ENCODE measurements around the gene NAB2. TPM values are rescaled to one million over a fixed set of nuclear protein-coding genes. Genes with fewer than 3 reads are reported as not detected.
A peak's percentile ranks its signal among the peaks of the same experiment; 100 is the strongest.

Gene NAB2, protein sequence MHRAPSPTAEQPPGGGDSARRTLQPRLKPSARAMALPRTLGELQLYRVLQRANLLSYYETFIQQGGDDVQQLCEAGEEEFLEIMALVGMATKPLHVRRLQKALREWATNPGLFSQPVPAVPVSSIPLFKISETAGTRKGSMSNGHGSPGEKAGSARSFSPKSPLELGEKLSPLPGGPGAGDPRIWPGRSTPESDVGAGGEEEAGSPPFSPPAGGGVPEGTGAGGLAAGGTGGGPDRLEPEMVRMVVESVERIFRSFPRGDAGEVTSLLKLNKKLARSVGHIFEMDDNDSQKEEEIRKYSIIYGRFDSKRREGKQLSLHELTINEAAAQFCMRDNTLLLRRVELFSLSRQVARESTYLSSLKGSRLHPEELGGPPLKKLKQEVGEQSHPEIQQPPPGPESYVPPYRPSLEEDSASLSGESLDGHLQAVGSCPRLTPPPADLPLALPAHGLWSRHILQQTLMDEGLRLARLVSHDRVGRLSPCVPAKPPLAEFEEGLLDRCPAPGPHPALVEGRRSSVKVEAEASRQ
- polyA plus RNA-seq: 10 to 100 TPM; 11.4 to 23.1 (median 18.1) TPM
- long read RNA-seq, donor 1, partial matches to known transcripts: 111 of 131 reads
- long read RNA-seq, donor 1, other reads (novel, unspliced or antisense): 16 of 131 reads
- long read RNA-seq, donor 2, partial matches to known transcripts: 0 of 1 reads
- long read RNA-seq, donor 2, other reads (novel, unspliced or antisense): 0 of 1 reads
- long read RNA-seq, donor 3, partial matches to known transcripts: 18 of 20 reads
- long read RNA-seq, donor 3, other reads (novel, unspliced or antisense): 0 of 20 reads
- long read RNA-seq, donor 4: 0 reads
- long read RNA-seq, donor 5, partial matches to known transcripts: 6 of 6 reads
- long read RNA-seq, donor 5, other reads (novel, unspliced or antisense): 0 of 6 reads
- long read RNA-seq, donor 6, partial matches to known transcripts: 0 of 1 reads
- long read RNA-seq, donor 6, other reads (novel, unspliced or antisense): 0 of 1 reads
- long read RNA-seq, donor 7: 0 reads
- long read RNA-seq, donor 8: 0 reads
- long read RNA-seq, donor 9, partial matches to known transcripts: 10 of 11 reads
- long read RNA-seq, donor 9, other reads (novel, unspliced or antisense): 0 of 11 reads
- long read RNA-seq, donor 10, partial matches to known transcripts: 84 of 87 reads
- long read RNA-seq, donor 10, other reads (novel, unspliced or antisense): 0 of 87 reads

- no peaks in the 10 kb centered on the region for H3K9me3 ChIP-seq (ENCODE audit: control insufficient read depth in 2 of 2, insufficient read depth in 1 of 2, low read depth in 1 of 2, low read length in 1 of 2)
- peak within 1 kb of the TSS; percentile 81 to 99 (median 98) for H3K27ac ChIP-seq (ENCODE audit: low read depth in 1 of 3, low read length in 2 of 3)
- no peaks in the 10 kb centered on the region for H3K27me3 ChIP-seq (ENCODE audit: control insufficient read depth in 3 of 3, insufficient read depth in 3 of 3, low read length in 3 of 3)
- H3K36me3 ChIP-seq (ENCODE audit: control insufficient read depth in 3 of 3, insufficient read depth in 2 of 3, low read depth in 1 of 3, low read length in 3 of 3): peaks cover 0 to 33% (median 2%) of the 10 kb centered on the region in 3 donors
- FAIRE-seq (no peak), DNase-seq (peak; percentile 92 to 96)
- peaks cover 0 to 29% (median 0%) of the 10 kb centered on the region in 3 donors for H3K4me1 ChIP-seq (ENCODE audit: control insufficient read depth in 3 of 3, insufficient read depth in 2 of 3, low read depth in 1 of 3, low read length in 2 of 3)
- H3K4me3 ChIP-seq (ENCODE audit: low read depth in 1 of 3, low read length in 3 of 3): peak within 1 kb of the TSS; percentile 54 to 91 (median 78)
- WGBS, 3 donors: 0 to 1% (median 0%) methylated on average over 42 to 91 of the region's 91 CpGs
These were observed at the start of gene NAB2 for GRCh38 chr12:57088354-57089270. NAB2 (plus strand) TSS chr12:57089114; CDS start chr12:57089272, 158 bp downstream.

DNA sequence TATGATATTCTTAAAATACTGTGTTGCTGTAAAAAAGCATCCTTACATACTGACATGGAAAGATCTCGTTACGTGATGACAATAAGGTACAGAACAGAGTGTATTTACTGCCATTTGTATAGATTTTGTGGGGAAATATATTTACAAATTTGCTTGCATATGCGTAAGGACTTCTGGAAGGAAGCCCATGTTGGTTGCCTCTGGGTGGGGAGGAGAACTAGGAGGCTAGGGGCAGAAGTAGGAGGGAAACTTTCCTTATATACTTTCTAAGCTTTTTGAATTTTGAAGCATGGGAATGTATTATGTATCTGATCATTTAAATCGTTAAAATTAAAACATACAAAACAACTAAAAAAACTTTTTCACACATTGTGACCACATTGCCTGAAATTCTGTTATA lies 48.7 kb upstream of the NAB2 start:
- Histone ChIP-seq H3K27ac (ENCODE audit: low read depth in 1 of 3, low read length in 2 of 3) (no peak overlapping the region), H3K4me3 (ENCODE audit: low read depth in 1 of 3, low read length in 3 of 3) (no peak overlapping the region), H3K36me3 (ENCODE audit: control insufficient read depth in 3 of 3, insufficient read depth in 2 of 3, low read depth in 1 of 3, low read length in 3 of 3) (peaks cover 0 to 80% (median 41%) of the 10 kb centered on the region in 3 donors), H3K9me3 (ENCODE audit: control insufficient read depth in 2 of 2, insufficient read depth in 1 of 2, low read depth in 1 of 2, low read length in 1 of 2) (no peaks in the 10 kb centered on the region), H3K4me1 (ENCODE audit: control insufficient read depth in 3 of 3, insufficient read depth in 2 of 3, low read depth in 1 of 3, low read length in 2 of 3) (no peaks in the 10 kb centered on the region), H3K27me3 (ENCODE audit: control insufficient read depth in 3 of 3, insufficient read depth in 3 of 3, low read length in 3 of 3) (no peaks in the 10 kb centered on the region)
- WGBS, 3 donors: 89 to 95% (median 89%) methylated on average over 4 of the region's 4 CpGs
- DNase-seq (no peak), FAIRE-seq (no peak)

DNA sequence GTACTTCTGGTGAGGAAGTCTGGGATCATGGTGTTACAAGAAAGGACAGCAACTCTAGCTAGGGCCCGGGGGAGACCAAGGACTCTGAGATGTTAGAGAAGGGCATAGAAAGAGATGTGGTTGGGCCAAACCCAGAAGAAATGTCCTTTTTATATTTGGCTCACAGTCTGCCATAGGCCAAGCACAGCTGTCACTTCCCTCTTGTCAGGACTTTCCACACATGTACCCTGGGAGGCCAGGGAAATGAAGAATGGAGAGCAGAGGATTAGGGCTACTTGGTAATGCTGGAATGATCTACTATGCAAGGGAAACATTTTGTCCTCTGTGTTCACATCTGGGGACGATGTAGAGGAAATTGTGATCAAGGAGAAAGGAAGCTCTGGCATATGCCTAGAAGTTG lies 48.2 kb upstream of the NAB2 start:
- FAIRE-seq (no peak), DNase-seq (no peak)
- whole genome bisulfite sequencing, 3 donors: 65 to 82% (median 65%) methylated on average over 2 of the region's 2 CpGs

DNA sequence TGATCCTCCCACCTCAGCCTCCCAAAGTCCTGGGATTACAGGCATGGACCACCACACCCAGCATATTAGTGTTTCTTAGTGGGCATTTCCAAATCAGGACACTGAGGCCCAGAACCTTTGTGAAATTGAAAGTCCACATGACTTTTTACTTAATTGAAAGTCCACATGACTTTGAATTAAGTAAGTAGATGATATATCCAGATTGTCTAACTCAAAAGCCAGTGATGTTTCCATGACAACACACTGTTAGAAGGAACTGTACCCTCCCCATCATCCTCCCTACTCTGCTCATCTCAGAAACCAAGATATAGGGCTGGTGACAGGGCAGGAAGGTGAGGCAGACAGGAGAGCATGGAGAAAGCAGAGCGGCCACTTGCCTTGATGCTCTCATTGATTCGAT lies 46.2 kb upstream of the NAB2 start:
- FAIRE-seq (no peak), DNase-seq (no peak)
- Histone ChIP-seq H3K9me3 (ENCODE audit: control insufficient read depth in 2 of 2, insufficient read depth in 1 of 2, low read depth in 1 of 2, low read length in 1 of 2) (no peaks in the 10 kb centered on the region), H3K4me1 (ENCODE audit: control insufficient read depth in 3 of 3, insufficient read depth in 2 of 3, low read depth in 1 of 3, low read length in 2 of 3) (peaks cover 1 to 21% (median 3%) of the 10 kb centered on the region in 3 donors), H3K36me3 (ENCODE audit: control insufficient read depth in 3 of 3, insufficient read depth in 2 of 3, low read depth in 1 of 3, low read length in 3 of 3) (peaks cover 0 to 76% (median 25%) of the 10 kb centered on the region in 3 donors), H3K4me3 (ENCODE audit: low read depth in 1 of 3, low read length in 3 of 3) (no peak overlapping the region), H3K27me3 (ENCODE audit: control insufficient read depth in 3 of 3, insufficient read depth in 3 of 3, low read length in 3 of 3) (no peaks in the 10 kb centered on the region), H3K27ac (ENCODE audit: low read depth in 1 of 3, low read length in 2 of 3) (no peak overlapping the region)
- 94 to 100% (median 96%) methylated on average over 2 of the region's 2 CpGs for WGBS, 3 donors

More for the DNA sequence above, 48.2 kb upstream of the NAB2 start:
- H3K36me3 ChIP-seq (ENCODE audit: control insufficient read depth in 3 of 3, insufficient read depth in 2 of 3, low read depth in 1 of 3, low read length in 3 of 3): peaks cover 0 to 78% (median 40%) of the 10 kb centered on the region in 3 donors
- no peaks in the 10 kb centered on the region for H3K27me3 ChIP-seq (ENCODE audit: control insufficient read depth in 3 of 3, insufficient read depth in 3 of 3, low read length in 3 of 3)
- H3K4me3 ChIP-seq (ENCODE audit: low read depth in 1 of 3, low read length in 3 of 3): no peak overlapping the region
- H3K27ac ChIP-seq (ENCODE audit: low read depth in 1 of 3, low read length in 2 of 3): no peak overlapping the region
- peaks cover 0 to 3% (median 3%) of the 10 kb centered on the region in 3 donors for H3K4me1 ChIP-seq (ENCODE audit: control insufficient read depth in 3 of 3, insufficient read depth in 2 of 3, low read depth in 1 of 3, low read length in 2 of 3)
- no peaks in the 10 kb centered on the region for H3K9me3 ChIP-seq (ENCODE audit: control insufficient read depth in 2 of 2, insufficient read depth in 1 of 2, low read depth in 1 of 2, low read length in 1 of 2)

- H3K9me3 ChIP-seq (ENCODE audit: control insufficient read depth in 2 of 2, insufficient read depth in 1 of 2, low read depth in 1 of 2, low read length in 1 of 2): no peaks in the 10 kb centered on the region
- no peak overlapping the region for H3K4me3 ChIP-seq (ENCODE audit: low read depth in 1 of 3, low read length in 3 of 3)
- H3K27ac ChIP-seq (ENCODE audit: low read depth in 1 of 3, low read length in 2 of 3): no peak overlapping the region
- 86 to 92% (median 88%) methylated on average over 6 of the region's 6 CpGs for WGBS, 3 donors
- FAIRE-seq (no peak), DNase-seq (no peak)
- peaks cover 3 to 27% (median 3%) of the 10 kb centered on the region in 3 donors for H3K4me1 ChIP-seq (ENCODE audit: control insufficient read depth in 3 of 3, insufficient read depth in 2 of 3, low read depth in 1 of 3, low read length in 2 of 3)
- peaks cover 0 to 67% (median 14%) of the 10 kb centered on the region in 3 donors for H3K36me3 ChIP-seq (ENCODE audit: control insufficient read depth in 3 of 3, insufficient read depth in 2 of 3, low read depth in 1 of 3, low read length in 3 of 3)
- no peaks in the 10 kb centered on the region for H3K27me3 ChIP-seq (ENCODE audit: control insufficient read depth in 3 of 3, insufficient read depth in 3 of 3, low read length in 3 of 3)
These were observed 44.4 kb upstream of the NAB2 start for GRCh38 chr12:57044468-57044867.

GRCh38 chr12:57044889-57045288 lies 44.0 kb upstream of the NAB2 start:
- no peak overlapping the region for H3K4me3 ChIP-seq (ENCODE audit: low read depth in 1 of 3, low read length in 3 of 3)
- H3K27me3 ChIP-seq (ENCODE audit: control insufficient read depth in 3 of 3, insufficient read depth in 3 of 3, low read length in 3 of 3): no peaks in the 10 kb centered on the region
- H3K9me3 ChIP-seq (ENCODE audit: control insufficient read depth in 2 of 2, insufficient read depth in 1 of 2, low read depth in 1 of 2, low read length in 1 of 2): no peaks in the 10 kb centered on the region
- FAIRE-seq: no peak
- no peak overlapping the region for H3K27ac ChIP-seq (ENCODE audit: low read depth in 1 of 3, low read length in 2 of 3)
- no peak for DNase-seq
- peaks cover 0 to 64% (median 10%) of the 10 kb centered on the region in 3 donors for H3K36me3 ChIP-seq (ENCODE audit: control insufficient read depth in 3 of 3, insufficient read depth in 2 of 3, low read depth in 1 of 3, low read length in 3 of 3)
- H3K4me1 ChIP-seq (ENCODE audit: control insufficient read depth in 3 of 3, insufficient read depth in 2 of 3, low read depth in 1 of 3, low read length in 2 of 3): peaks cover 3 to 27% (median 3%) of the 10 kb centered on the region in 3 donors
- WGBS, 3 donors: 90 to 94% (median 92%) methylated on average over 3 of the region's 3 CpGs

DNA sequence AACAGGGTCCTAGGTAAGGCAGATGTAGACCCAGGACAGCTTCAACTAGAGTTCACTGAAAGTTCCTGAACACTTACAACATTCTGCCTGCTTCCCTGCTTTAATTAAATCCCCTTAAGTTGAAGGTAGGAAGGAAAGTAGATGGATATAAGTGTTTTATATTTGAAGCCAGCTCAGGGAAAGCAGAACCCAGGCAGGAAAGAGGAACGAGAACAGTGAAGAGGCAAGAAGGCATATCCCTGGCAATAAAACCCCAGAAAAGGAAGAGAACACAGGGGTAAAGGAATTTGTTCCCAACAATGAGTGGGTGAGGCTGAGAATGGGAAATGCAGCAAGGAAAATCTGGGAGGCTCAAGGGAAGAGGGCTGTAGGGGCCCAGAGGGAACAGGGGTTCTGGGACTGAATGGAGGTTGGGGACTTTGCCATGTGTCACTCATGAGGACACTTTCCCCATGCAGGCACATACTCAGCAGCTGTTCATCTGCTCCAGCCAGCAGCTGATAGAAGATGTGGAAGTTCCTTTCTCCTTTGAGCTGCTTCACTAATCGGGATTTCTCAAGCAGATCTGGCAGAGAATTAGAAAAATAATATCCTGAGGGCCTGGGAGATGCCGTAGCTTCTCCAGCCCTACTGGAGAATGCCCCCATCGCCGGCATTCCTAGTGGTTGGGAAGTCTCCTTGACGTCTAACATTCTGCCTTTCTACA lies 42.7 kb upstream of the NAB2 start:
- no peaks in the 10 kb centered on the region for H3K27me3 ChIP-seq (ENCODE audit: control insufficient read depth in 3 of 3, insufficient read depth in 3 of 3, low read length in 3 of 3)
- H3K4me3 ChIP-seq (ENCODE audit: low read depth in 1 of 3, low read length in 3 of 3): peak overlapping the region in 1 of 3 donors; percentile 66
- FAIRE-seq (no peak), DNase-seq (no peak)
- H3K9me3 ChIP-seq (ENCODE audit: control insufficient read depth in 2 of 2, insufficient read depth in 1 of 2, low read depth in 1 of 2, low read length in 1 of 2): no peaks in the 10 kb centered on the region
- H3K4me1 ChIP-seq (ENCODE audit: control insufficient read depth in 3 of 3, insufficient read depth in 2 of 3, low read depth in 1 of 3, low read length in 2 of 3): peaks cover 3 to 38% (median 7%) of the 10 kb centered on the region in 3 donors
- H3K36me3 ChIP-seq (ENCODE audit: control insufficient read depth in 3 of 3, insufficient read depth in 2 of 3, low read depth in 1 of 3, low read length in 3 of 3): peaks cover 0 to 57% (median 8%) of the 10 kb centered on the region in 3 donors
- 67 to 73% (median 72%) methylated on average over 6 of the region's 6 CpGs for WGBS, 3 donors
- H3K27ac ChIP-seq (ENCODE audit: low read depth in 1 of 3, low read length in 2 of 3): no peak overlapping the region
